ENCODE measurements around the gene CASTOR1. TPM values are rescaled to one million over a fixed set of nuclear protein-coding genes. Genes with fewer than 3 reads are reported as not detected.

CASTOR1 gene
- total RNA-seq, 1 donor from 2014 or later, result 15.9 TPM

DNA sequence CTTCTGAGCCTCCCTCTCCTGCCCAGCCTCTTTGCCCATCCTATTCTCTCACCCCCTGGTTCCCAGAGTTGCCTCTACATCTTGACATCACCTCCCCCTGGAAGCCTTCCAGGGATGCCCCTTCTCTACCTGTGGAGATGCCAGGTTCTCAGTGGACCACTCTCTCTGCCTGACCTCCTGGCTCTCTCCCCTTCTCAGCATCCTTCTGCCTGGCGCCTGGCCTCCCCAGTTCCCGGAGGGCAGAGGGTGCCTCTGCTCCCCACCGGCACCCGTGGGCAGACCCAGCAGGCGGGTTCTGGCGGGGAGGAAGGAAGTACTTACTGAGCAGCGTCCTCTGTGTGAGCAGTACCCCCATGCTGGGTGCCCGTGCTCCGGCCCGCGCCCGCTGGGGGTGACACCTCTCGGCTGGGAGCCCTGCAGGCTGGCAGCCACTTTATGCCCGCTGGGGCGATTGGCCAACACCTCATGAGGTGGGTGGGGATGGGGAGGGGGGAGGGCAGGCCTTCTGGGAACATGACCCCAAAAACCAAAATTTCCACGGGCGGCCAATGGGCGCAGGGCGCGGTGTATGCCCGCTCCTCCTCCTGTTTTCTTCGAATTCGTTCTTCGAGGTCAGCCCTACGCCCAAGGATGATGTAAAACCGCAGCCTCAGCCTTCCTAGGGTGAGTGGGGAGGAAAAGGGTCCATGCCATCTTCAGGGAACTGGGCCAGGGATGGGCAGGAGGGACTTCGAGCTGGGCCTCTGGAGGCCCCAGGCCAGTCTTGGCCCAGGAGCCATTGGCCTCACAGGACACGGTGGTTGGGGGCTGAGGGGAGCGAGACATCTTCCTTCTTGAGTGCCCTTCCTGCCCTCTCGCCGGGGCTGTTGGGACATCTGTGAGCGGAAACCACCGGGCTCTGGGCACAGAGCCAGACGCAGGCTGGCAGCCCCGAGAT lies 22.6 kb downstream of the CASTOR1 start, which contains the start of gene OSM:
TSS of gene OSM (minus strand) at position 407 of the 937 bp plus-strand sequence. CDS start at position 355, 52 bp downstream.
- no peaks in the 10 kb centered on the region for H3K9me3 ChIP-seq
- H3K27me3 ChIP-seq, result no peaks in the 10 kb centered on the region
- ATAC-seq (peak; percentile 56), DNase-seq (peak; percentile 88)
- peak within 1 kb of the TSS; percentile 72 for H3K27ac ChIP-seq
- TF ChIP-seq, protein P1, sequence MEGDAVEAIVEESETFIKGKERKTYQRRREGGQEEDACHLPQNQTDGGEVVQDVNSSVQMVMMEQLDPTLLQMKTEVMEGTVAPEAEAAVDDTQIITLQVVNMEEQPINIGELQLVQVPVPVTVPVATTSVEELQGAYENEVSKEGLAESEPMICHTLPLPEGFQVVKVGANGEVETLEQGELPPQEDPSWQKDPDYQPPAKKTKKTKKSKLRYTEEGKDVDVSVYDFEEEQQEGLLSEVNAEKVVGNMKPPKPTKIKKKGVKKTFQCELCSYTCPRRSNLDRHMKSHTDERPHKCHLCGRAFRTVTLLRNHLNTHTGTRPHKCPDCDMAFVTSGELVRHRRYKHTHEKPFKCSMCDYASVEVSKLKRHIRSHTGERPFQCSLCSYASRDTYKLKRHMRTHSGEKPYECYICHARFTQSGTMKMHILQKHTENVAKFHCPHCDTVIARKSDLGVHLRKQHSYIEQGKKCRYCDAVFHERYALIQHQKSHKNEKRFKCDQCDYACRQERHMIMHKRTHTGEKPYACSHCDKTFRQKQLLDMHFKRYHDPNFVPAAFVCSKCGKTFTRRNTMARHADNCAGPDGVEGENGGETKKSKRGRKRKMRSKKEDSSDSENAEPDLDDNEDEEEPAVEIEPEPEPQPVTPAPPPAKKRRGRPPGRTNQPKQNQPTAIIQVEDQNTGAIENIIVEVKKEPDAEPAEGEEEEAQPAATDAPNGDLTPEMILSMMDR (IDR thresholded peaks at IDR 0.05), result no peak
- H3K4me3 ChIP-seq, result peak within 1 kb of the TSS; percentile 49
- intact Hi-C loops (cut with DNase I), result no loop called here
- no peaks in the 10 kb centered on the region for H3K36me3 ChIP-seq
- peaks cover 3% of the 10 kb centered on the region for H3K4me1 ChIP-seq

DNA sequence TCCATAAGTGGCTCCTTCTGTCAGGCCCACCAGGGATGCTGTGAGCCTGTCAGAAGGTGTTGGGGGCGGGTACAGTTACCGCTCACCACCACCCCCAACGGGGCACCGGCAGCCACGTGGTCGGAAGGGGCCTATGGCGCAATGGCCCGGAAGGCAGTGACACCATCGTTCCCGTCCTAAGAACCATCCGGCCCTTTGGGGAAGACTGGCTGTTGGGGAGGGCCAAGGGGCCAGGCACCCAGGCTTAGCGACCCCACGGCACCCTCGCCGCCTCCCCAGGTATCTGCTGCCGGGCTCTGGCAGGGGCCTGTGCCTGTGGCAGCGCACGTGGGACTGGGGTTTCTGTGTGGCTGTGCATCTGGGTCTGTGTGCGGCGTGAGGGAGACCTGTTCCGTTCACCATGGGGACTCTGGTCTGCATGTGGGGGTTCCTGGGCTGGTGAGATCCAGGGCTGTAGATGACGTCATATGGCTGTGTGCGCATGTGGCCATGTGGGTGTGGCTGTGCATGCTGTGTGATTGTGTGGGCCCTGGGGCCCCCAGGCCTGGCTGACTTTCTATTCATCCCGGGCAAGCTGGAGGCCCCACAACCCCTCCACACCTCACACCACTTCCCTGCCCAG lies 23.4 kb downstream of the CASTOR1 start:
- ATAC-seq (peak; percentile 58), DNase-seq (peak; percentile 87)
- intact Hi-C loops (cut with DNase I), result no loop called here
- Histone ChIP-seq H3K4me1 (peaks cover 3% of the 10 kb centered on the region), H3K9me3 (no peaks in the 10 kb centered on the region), H3K27me3 (no peaks in the 10 kb centered on the region), H3K4me3 (peak overlapping the region; percentile 49), H3K27ac (peak overlapping the region; percentile 72), H3K36me3 (no peaks in the 10 kb centered on the region)
- TF ChIP-seq, protein P1 (IDR thresholded peaks at IDR 0.05), result no peak

DNA sequence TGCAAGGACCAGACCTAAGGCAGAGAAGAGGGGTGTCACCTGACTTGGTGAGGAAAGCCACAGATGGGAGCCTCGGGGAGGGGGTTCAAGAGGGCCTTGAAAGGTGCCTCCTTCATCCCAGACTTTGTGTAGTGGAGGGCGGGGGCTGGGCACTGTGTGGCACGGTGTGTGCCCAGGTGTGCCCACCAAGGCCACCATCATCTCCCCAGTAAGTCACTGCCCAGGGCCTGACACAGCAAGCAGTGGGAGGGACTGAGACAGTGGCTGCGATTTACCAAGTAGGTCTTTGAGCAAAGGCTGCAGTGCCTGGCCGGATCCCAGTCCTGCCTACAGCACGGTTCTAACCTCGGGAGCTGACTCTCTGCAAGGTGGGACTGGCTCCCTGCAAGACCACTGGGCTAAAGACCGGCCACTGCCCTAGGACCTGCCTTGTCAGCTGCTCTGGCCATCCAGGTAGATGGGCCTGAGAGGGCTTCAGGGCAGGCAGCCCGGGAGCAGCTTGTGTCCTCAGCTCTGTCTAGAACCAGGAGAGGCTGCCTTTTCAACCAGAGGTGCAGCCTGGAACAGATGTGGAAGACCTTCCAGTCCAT lies 24.1 kb downstream of the CASTOR1 start:
- ATAC-seq, result no peak
- Histone ChIP-seq H3K27ac (peak overlapping the region; percentile 72), H3K27me3 (no peaks in the 10 kb centered on the region), H3K36me3 (no peaks in the 10 kb centered on the region), H3K9me3 (no peaks in the 10 kb centered on the region), H3K4me3 (no peak overlapping the region), H3K4me1 (peaks cover 3% of the 10 kb centered on the region)
- intact Hi-C loops (cut with DNase I), result no loop called here
- DNase-seq, result no peak
- TF ChIP-seq, protein P1 (IDR thresholded peaks at IDR 0.05), result no peak

DNA sequence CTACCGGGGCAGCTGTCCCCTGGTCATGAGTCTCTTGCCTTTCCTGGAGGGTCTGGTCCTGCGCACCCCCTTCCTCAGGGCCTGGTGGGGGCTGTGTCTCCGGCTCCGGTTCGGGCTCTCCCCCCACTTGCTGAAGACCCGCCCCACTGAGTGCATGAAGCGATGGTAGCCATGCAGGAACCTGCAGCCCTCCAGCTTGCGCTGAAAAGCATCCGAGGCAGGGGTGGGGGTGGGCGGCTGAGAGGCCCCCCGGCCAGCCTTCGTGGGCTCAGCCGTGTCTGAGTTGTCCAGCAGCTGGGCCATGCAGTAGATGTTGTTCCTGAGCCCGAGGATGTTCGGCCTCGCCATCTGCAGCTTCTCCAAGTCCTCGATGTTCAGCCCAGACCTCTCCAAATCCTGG lies 25.4 kb downstream of the CASTOR1 start:
- DNase-seq, result no peak
- intact Hi-C loops (cut with DNase I), result no loop called here
- no peak for ATAC-seq
- Histone ChIP-seq H3K36me3 (no peaks in the 10 kb centered on the region), H3K27ac (no peak overlapping the region), H3K27me3 (no peaks in the 10 kb centered on the region), H3K4me1 (peaks cover 3% of the 10 kb centered on the region), H3K4me3 (no peak overlapping the region), H3K9me3 (no peaks in the 10 kb centered on the region)
- TF ChIP-seq, protein P1 (IDR thresholded peaks at IDR 0.05), result no peak

DNA sequence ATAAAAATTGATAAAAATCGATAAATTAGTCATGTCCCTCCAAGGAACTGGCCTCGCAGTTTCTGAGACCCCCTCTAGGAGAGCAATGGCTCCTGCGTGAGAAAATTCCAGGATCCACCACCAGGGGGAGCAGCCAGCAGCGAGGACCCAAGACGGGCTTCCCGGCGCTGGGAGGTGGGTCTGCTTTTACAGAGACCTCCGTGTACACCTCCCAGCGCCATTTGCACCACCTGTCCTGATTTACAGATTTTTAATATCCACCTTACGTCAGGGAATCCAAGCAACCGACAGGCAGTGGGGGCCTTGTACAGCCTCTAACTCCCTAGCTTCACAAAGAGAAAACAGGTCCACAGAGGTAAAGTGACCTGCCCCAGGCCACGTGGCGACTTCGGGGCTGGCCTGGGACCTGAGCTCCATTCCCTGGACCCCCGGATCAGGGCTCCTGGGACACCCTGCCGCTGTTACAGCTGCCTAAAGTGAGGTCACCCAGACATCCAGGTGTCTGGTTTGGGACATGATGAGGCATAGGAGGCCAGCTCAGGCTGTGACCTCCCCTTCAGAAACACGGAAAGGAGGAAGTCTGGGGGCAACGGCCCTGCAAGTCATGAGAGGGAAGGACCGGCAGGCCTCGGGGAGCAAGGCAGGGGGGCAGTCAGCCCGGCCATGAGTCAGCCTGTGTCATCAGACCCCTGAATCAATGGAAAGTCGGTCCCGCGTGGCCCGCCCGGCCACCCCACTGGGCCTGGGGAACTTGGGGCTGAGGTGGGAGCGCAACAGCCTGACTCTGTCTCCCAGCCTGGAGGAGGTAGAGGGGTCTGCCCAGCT lies 26.2 kb downstream of the CASTOR1 start:
- intact Hi-C loops (cut with DNase I), result no loop called here
- DNase-seq (peak; percentile 84), ATAC-seq (peak; percentile 44)
- Histone ChIP-seq H3K4me3 (peak overlapping the region; percentile 17), H3K27me3 (no peaks in the 10 kb centered on the region), H3K27ac (no peak overlapping the region), H3K36me3 (no peaks in the 10 kb centered on the region), H3K9me3 (no peaks in the 10 kb centered on the region), H3K4me1 (peaks cover 3% of the 10 kb centered on the region)
- TF ChIP-seq, protein P1 (IDR thresholded peaks at IDR 0.05), result peak; percentile 99
